Ishikawa (cell line): ENCODE results near the gene OR6P1.

Experiments
- EP300 ChIP-seq: IDR thresholded peaks from 2 replicates; pipeline ENCODE4 v1.6.1; 2012; ENCODE audit warnings: borderline replicate concordance
- TAF1 ChIP-seq: IDR thresholded peaks from 2 replicates; pipeline ENCODE4 v1.6.1; 2012; ENCODE audit warnings: low read depth, mild to moderate bottlenecking

GRCh38 chr1:158520955-158521665, 49.3 kb downstream of the OR6P1 start:
- TF ChIP-seq EP300 (no peak), TAF1 (no peak)
